HG03135 (cell line): Measurements from ENCODE around the gene FAM118A.
"Not testable (repeated sequence)": the region's sequence is repeated elsewhere in the genome, so short reads cannot be mapped to it uniquely, and the experiment has no call there.

Experiments used
- ATAC-seq: cut with Tn5 transposase; IDR thresholded peaks from one replicate; pipeline ENCODE4 v1.9.1; 2021; ENCODE audit warnings: mild to moderate bottlenecking, moderate library complexity; ENCODE audit not compliant: unreplicated experiment

FAM118A gene

DNA sequence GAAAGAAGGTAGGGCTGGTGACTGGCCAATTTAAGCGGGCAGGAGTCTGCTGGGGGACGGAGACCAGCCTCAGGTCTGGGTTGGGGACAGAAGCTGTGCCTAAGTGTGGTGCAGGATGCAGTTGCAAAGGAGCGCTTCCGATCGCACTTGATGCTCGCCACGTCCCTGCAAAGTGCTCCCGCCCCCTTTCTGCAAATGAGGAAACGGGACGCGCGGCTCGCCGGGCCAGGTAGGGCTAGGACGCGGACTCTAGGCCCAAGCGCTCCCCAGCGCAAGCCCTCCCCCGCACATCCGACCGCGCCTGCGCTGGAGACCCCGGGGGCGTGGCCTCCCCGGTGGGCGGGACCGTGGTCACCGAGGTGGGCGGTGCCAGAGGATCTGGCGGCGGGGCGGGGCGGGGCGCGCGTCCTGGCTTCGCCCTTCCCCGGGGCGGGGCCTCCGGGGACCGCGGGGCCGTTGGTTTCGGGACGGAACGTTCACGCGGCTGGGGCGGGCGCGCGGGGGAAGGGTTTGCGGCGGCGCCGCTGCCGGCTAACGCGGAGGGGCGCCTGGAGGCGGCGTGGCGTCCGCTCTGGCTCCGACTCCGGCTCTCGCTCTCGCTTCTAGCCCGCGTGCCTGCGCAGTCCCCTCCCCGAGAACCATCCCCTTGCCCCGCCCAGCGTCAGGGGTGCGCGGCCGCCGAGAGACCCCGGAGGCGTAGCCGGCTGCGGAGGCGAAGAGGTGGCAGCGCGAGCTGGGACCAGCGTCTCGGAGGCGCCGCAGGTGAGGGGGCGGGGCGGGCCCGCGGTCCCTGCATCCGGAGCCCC is at the start of gene FAM118A:
FAM118A (plus strand) TSS at position 513 of the 806 bp plus-strand sequence. CDS start 12,446 bp downstream, outside the sequence.
- peak; percentile 74 for ATAC-seq

DNA sequence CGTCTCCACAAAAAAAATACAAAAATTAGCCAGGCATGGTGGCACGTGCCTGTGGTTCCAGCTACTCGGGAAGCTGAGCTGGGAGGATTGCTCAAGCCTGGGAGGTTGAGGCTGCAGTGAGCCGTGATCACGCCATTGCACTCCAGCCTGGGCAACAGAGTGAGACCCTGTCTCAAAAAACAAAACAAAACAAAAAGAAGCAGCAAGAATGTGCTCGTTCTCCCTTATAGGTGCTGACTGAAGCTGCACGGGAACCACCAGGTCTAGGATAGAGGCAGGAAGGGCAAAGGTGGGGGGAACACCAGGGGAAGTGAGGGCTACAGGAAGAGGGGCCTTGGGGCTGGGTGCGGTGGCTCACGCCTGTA is 49.4 kb upstream of the FAM118A start:
- not testable (repeated sequence) for ATAC-seq

DNA sequence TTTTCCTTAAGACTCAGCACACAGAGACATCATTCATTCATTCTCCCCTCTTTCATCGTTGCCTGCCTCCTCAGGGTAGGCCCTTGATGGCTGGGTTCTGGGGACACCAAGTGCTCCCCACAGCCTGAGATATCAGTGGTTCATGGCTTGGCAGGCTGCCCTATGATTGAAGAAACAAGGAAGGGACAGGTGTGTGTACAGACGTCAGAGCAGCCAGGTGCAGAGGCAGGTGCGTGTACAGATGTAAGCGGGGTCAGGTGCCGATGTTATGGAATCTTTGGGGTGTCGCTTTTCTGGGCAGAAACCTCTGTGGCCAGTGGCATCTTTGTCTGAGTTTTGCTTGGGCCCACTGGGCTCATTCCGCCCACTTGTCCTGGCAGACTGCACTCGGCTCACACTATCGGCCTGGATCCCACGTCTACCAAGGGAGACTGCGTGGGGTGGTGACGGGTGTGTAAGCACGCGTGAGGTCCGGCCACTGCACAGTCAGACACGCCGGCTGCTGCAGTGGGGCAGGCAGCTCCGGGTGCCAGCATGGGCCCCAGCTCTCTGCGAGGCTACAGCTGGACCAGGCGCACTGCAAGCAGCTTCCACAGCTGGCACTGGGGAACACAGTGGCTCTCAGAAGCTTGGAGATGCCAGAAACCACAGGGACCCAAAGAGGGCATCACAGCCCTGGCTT is 48.2 kb upstream of the FAM118A start:
- no peak for ATAC-seq

DNA sequence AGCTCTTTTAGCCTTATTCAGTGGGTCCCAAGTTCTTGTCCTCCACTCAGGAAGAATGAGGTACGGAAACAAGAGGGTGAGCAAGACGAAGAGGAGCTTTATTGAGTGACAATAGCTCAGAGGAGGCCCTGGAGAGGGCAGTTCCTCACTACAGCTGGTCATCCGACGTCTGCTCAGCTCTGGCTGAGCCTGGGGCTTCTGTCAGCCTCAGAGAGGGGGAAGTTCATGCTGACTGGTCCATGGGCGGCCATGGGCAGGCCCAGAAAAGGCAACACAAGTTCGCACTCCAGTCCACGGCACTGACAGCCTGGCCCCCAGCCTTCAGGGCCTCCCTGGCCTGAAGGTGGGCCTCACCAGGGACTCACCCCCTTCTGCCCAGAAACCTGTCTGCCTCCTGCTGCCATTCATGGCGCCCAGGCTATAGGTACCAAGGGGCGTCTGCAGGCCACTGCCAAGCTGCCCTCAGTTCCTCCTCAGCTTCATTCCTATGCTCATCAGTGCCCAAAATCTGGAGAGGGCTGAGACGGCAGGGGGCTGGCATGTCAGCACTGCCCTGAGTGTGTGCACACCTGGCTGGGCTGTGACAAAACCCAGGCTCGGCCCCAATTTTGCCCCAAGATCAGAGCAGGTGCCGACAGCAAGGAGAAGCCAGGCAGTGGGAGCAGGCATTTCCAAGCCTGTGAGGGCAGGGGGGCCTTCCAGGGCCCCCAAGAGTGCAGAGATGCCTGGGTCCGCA is 47.4 kb upstream of the FAM118A start:
- no peak for ATAC-seq

GRCh38 chr22:45262931-45263462 is 46.7 kb upstream of the FAM118A start:
- ATAC-seq = peak; percentile 17

DNA sequence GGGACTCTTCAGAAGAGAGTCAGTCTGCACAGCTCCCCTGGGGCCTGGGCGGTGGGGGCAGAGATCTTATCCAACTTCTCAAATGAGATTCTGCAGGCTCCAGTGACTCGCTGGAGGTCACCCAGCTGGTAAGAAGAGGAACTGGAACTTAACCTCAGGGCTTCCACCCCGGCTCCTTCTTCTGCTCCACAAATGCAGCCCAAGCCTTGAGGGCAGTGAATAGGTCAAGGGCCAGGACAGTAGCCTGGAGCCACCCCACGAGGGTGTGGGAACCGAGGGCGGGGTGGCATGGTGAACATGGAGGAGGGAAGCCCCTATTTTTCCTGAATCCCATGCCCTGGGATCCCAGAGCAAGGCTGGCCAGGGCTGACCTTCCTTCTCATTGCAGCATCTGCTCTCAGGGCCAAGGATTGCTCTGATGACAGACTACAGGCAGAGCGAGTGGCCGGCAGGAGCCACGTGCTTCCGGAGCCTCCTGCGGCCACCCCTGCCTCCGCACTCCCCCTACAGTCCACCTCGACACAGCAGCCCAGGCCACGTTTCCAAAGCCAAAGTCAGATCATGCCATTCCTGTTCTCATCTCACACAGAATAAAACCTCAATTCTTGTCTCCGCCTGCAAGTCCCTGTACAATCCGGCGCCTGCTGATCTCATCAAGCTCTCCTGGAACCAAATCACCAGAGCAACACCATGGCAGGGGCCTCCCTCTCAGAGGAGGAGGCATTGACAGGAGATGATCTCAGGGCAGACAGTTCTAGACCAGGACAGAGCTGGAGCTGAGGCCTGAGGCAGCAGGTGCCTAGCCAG is 46.1 kb upstream of the FAM118A start:
- peak; percentile 72 for ATAC-seq

- no peak for ATAC-seq
Measured at GRCh38 chr22:45265535-45265934, 44.2 kb upstream of the FAM118A start.

GRCh38 chr22:45268167-45268957 is 41.4 kb upstream of the FAM118A start:
- ATAC-seq = peak; percentile 10

GRCh38 chr22:45268958-45269844 is 40.5 kb upstream of the FAM118A start:
- peak; percentile 46 for ATAC-seq

DNA sequence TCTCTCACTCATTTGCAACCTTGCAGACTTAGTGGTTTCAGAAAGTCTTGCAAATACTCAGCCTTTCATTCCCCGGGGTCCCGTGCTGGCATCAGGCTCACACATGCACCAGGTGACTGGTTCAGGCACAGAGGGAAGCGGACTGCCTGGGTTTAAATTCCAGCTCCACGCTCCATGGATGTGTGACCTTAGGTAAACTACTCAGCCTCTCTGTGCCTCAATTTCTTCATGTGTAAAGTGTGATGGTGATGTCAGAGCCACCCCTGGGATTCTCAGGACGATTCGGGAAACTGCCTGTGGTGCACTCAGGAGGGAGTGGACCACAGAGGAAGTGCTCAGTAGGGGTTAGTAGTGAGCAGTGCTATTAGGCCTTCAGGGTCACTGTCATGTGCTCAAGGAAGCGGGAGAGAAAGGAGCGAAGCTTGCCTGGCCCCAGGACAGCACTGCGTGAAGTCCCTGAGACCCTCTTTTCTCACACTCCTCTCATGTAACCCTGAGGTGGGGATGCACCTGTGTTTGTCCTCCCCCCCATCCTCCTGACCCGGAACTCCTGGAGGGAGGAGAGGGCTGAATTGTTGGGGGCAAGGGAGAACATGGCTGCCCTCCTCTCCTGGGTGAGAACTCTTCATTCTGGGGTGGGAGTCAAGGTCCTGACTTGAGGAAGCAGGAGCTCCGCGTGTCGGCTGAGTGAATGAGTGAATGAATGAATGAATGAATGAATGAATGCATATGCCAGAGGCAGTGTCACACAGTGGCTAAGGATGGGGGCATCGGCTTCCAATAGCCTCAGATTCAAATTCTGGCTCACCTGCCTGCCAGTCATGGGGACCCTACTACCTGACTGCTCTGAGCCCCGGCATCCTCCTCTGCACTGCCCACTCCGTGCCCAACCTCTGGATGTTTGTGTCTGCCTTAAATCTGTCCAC is 39.4 kb upstream of the FAM118A start:
- no peak for ATAC-seq

GRCh38 chr22:45271667-45272201 is 38.0 kb upstream of the FAM118A start:
- no peak for ATAC-seq

DNA sequence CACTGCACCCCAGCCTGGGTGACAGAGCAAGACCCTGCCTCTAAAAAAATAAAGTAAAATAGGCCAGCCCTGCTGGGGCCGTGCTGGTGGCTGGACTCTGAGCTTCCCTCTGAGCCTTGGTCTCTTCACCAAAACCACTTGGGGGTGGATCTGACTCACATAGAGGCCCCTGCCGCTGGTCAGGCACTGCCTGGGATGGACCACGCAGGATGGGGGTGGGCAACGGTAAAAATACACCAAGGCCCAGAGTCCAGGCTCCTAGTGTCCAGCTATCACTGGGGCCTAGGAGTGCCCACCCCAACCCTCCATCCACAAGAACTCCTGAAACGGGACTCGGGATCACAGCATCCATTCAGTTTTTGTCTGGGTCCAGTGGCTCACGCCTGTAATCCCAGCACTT is 37.2 kb upstream of the FAM118A start:
- ATAC-seq = no peak

DNA sequence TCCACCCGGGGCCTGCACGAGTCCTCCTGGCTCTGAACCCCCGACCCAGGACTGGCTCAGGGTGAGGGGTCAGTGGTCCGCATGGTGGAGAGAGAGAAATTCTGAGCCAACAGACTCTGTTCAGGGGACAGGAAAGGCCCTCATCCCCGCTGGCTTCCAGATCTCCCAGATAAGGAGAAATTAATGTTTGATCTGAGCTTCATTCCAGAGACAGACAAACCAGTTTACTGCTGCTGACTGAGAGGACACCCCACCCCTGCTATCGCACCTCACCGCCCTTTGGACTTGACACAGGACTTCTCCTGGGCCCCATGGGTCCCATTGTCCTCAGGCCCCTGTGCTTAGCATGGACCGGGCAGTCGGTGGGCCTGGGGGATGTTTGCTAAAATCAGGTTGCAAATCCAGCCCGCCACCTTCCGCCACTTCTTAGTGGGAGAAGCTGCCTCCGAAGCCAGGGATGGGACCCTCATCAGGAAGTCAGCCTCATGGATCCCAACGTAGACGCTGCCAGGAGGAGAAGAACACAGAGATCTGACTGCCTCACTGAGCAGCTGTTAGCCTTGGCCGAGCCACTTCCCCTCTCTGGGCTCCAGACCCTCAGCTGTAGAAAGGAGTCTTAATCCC is 36.2 kb upstream of the FAM118A start:
- no peak for ATAC-seq

DNA sequence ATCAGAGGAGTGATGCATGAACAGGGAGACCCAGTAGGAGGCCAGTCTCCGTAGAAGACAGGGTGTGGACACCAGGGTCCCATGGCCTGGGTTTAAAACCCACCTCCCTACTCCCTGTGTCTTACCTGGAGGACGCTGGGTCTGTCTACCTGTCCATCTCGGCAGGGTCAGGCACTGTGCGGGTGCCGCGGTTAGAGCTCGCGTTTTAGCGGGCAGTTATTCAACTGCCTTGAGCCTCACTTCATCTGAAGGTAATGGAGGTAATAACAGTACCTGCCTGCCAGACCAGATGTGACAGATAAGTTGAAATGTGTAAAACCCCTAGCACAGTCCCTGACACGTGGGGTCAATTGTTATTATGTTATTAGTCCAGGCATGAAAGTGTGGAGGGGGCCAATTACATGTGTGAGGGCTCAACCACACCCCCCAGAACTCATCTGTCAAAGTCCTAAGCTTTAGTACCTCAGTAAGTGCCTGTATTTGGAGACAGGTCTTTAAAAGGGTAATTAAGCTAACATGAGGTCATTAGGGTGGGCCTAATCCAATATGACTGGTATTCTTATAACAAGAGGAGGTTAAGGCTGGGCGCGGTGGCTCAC is 33.1 kb upstream of the FAM118A start:
- ATAC-seq = no peak

- ATAC-seq = not testable (repeated sequence)
Measured at GRCh38 chr22:45277720-45278119, 32.0 kb upstream of the FAM118A start.

DNA sequence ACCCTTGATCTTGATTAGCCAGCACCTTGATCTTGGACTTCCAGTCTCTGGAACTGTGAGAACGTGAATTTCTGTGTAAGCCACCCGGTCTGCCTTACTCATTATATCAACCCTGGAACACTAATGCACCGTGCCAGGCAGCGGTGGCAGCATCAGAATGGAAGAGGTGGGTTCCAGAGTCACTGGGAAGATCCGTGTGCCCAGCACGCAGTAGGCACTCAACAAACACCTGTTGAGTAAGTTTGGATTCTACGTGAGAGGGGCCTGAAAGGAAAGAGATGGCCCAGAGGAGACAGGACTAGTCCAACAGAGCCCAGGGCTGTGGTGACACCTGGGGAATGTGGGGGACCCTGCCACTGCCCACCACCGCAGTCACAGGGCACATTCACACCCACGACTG is 31.6 kb upstream of the FAM118A start:
- no peak for ATAC-seq

GRCh38 chr22:45280587-45280980 is 29.1 kb upstream of the FAM118A start:
- no peak for ATAC-seq
